ENCODE results near the gene OR10G7.

- TF ChIP-seq POLR2A (IDR thresholded peaks at IDR 0.05) = no peak
- TF ChIP-seq CTCF (IDR thresholded peaks at IDR 0.05) = no peak
These were observed 36.1 kb upstream of the OR10G7 start for GRCh38 chr11:124077266-124077665.

Data from lower leg skin (tissue), 3 donors.